ENCODE results near the gene STIP1.
A peak's percentile ranks its signal among the peaks of the same experiment; 100 is the strongest.
"Not testable (repeated sequence)": the region's sequence is repeated elsewhere in the genome, so short reads cannot be mapped to it uniquely, and the experiment has no call there.

STIP1 gene

GRCh38 chr11:64161037-64161436 lies 24.9 kb upstream of the STIP1 start:
- DNase-seq = no peak

DNA sequence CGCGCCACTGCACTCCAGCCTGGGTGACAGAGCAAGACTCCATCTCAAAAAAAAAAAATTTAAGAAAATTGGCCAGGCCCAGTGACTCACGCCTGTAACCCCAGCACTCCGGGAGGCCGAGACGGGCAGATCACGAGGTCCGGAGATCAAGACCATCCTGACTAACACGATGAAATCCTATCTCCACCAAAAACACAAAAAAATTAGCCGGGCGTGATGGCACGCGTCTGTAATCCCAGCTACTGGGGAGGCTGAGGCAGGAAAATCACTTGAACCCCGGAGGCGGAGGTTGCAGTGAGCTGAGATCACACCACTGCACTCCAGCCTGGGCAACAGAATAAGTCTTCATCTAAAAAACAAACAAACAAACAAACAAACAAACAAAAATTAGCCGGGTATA lies 23.2 kb upstream of the STIP1 start:
- not testable (repeated sequence) for DNase-seq

DNA sequence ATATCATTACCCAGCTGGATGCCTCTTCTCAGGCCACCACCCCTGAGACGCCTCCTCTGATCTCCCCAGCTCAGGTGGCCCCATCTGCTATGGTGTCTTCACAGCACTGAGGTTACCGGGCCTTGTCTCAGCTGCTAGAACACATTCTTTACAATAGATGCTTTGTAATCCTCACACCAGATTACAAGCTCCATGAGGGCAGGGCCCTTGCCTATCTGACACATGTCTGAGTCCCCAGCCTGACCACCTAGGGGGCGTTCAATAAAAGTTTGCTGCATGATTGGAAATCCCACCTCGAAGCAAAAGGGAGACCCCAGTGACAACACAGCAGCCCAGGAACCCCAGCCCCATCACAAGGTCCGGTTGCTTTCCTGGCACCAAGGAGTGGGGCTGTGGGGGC lies 22.0 kb upstream of the STIP1 start:
- no peak for DNase-seq

DNA sequence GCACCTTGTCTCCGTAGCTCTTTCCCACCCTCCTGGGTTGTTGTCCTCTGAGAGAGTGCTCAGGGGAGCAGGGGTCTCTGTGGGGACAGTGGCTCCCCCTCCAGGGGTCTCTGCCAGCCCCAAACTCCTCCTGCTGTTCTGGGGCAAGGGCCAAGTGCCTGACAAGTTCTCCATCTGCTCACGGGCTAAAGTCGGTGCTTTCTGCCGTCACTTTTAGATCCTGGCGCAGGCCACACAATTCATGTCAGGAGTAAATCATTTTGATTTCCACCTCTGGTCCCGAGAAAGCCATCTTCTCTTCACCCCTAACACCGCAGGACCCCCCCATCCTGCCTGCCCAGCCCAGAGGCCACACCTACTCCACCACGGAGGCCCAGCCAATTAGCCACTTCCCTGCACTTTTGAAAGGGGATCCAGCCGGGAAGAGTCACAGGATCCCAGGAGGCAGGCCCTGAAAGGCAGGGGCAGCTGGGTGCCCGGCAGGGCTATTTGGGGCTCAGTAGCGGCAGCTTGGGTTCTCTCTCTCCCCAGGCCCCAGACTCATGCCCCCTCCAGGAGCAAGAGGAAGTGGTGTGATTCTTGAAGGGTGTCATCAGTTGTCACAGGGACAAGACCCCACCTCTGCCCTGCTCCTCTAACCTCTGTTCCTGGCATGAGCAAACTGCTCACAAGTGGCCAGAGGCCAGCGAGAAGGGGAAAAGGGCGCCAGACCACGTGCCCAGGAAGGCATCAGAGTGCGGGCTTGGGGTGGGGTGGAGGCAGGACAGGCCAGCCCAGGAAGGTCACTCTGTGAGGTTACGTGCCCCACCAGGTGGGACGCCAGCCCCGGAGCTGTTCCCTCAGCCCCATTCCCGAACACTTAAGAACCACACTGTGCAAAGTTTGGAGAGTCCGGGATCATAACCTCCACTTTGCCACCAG lies 21.3 kb upstream of the STIP1 start:
- no peak for DNase-seq

DNA sequence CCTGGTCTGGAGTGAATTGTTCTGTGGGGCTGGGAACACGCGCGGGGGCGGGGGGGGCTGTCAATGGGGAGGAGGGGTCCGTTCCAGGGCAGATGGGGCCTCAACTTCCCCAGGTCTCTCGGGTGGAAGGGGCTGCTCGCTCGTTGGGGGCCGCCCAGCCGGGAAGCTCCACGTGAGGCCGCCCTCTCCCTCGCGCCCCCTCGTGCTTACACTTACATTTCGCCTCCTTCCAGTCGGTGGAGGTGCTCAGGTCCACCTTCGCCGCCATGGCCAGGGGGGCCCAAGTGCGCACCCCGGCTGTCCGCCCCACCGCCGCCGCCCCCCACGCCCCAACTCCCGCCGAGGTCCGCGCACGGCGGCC lies 20.5 kb upstream of the STIP1 start:
- no peak for DNase-seq

GRCh38 chr11:64165842-64166635 lies 19.9 kb upstream of the STIP1 start, which contains the start of gene MACROD1:
Gene MACROD1 (minus strand): TSS chr11:64166113. CDS start chr11:64165994, 119 bp downstream.
- DNase-seq = peak; percentile 82 to 90

DNA sequence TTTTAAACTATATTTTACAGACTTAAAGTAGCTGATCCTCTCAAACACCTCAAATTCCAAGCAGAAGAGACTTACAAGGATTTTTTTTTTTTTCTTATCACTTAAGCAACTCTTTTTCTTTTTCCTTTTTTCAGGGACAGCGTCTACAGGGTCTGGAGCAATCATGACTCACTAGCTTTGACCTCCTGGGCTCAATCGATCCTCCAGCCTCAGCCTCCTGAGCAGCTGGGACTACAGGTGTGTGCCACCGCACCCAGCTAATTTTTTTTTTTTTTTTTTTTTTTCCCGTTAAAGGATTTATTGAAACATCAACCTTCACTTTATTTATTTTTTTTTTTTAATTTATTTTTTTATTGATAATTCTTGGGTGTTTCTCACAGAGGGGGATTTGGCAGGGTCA lies 15.6 kb upstream of the STIP1 start:
- DNase-seq = no peak

DNA sequence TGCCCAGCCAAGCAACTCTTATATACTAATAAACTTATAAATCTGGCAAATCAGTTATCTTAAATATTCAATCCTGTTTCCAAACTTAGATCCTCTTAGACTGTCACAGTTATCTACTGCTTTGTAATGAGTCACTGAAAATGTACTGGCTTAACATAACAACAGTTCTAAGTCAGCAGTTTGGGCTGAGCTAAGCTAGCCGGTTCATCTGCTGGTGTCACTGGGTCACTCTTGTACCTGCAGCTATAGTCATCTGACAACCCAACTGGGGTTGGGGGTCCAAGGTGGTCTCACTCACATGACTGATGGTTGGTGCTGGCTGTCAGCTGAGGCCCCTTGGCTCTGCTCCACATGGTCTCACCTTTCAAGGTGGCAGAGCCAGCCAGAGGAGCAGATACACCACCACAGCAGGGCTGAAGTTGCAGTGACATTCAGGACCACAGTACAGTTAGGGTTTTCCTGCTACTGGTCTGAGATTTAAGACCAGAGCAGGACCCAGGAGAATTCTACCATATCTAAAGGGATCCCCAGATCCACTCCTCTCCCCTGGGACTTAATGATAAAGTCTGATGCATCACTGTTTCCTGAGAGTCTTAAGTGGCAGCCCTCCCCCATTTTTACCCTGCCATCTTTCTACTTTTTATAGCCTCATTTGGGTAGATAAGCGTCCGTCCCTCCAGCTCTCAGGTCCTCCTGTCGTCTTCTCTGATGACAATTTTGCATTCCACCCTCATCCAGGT lies 12.2 kb upstream of the STIP1 start:
- DNase-seq = no peak

- DNase-seq = no peak
These were observed 9.2 kb upstream of the STIP1 start for GRCh38 chr11:64176751-64177150.

DNA sequence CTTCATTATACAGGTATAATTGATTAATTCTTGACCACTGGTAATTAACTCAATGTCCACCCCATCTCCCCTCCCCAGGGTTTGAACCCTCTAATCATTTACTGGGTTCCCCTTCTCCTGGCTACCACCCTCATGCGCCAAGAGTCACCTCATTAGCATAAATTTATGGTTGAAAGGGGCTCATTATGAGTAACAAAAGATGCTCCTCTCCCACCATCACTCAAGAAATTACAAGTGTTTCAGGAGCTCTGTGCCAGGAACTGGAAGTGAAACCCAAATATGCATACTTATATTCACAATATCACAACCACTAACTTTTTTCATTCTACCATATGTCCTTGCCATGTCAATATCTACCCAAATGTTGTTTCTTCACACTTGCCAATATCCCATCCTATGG lies 7.8 kb upstream of the STIP1 start:
- no peak for DNase-seq

DNA sequence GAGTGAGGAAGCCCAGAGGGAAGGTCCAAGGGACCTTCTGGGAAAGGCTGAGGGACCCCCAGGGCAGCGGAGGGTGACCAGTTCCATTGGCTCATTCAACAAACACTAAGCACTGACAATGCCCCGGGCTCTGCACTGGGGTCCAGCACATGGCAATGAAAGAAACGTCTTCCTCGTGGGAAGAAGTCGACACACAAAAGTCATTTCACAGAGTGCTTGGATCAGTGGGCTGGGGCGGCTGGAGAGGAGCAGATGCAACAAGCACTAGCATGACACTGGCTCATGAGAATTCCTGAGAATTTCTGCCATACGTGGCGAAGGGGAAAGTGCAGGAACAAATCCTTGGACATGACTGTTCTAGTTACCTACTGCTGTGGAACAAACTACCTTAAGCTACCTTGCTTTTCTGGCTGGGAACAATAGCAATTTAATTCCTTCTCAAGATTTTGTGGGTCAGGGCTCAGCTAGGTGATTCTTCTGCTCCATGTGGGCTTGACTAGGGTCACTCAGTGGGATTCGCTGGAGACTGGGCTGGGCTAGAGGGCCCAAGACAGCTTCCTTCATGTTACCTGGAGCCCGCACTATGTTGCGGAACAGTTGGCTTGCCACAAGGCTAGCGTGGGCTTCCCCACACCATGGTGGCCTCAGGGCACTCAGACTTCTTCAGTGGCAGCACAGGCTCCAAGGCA lies 6.9 kb upstream of the STIP1 start:
- DNase-seq = no peak

- no peak for DNase-seq
These were observed 5.1 kb upstream of the STIP1 start for GRCh38 chr11:64180891-64181290.

- peak; percentile 87 to 89 for DNase-seq
These were observed 4.2 kb upstream of the STIP1 start for GRCh38 chr11:64181506-64182411.

GRCh38 chr11:64183890-64184289 lies 2.1 kb upstream of the STIP1 start:
- DNase-seq = no peak

- DNase-seq = peak in 1 of 2 experiments; percentile 64
These were observed 737 bp upstream of the STIP1 start for GRCh38 chr11:64185175-64185692.

- DNase-seq = no peak
These were observed 658 bp downstream of the STIP1 start for GRCh38 chr11:64186492-64187165.

- no peak for DNase-seq
These were observed 6.5 kb downstream of the STIP1 start for GRCh38 chr11:64192434-64192833.

- DNase-seq = no peak
These were observed 10.7 kb downstream of the STIP1 start for GRCh38 chr11:64196626-64197025.

DNA sequence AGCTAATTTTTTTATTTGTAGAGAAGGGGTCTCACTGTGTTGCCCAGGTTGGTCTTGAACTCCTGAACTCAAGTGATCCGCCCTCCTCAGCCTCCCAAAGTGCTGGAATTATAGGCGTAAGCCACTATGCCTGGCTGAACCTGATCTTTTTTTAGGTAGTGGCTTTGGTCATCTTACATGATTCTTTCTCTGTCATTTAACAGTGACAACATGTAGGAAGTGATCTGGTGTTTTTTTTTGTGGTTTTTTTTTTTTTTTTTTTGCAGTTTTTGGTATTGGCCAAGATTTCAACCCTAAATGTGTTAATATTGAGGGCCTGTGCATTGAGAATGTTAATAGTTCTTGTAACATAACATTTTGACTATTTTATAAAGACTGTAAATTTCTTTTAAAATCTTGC lies 12.5 kb downstream of the STIP1 start:
- no peak for DNase-seq

DNA sequence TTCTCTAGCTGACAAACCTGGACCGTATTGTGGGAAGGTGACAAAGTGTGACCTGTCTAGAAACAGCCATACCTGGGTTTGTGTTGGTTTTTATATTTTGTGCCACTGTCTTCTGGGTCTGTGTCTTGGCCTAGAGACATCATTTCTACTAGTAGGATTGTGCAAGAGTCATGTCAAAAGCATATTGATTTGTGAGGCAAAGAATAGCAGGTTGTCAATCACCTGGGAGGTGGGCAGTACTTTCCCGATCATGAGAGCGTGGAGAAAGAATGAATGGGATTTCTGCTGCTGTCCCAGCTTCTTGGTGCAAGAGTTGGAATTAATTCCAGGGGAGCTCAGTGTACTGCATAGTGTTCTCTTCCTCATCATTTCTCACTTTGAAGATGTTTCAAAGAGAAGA lies 15.6 kb downstream of the STIP1 start:
- DNase-seq = no peak

DNA sequence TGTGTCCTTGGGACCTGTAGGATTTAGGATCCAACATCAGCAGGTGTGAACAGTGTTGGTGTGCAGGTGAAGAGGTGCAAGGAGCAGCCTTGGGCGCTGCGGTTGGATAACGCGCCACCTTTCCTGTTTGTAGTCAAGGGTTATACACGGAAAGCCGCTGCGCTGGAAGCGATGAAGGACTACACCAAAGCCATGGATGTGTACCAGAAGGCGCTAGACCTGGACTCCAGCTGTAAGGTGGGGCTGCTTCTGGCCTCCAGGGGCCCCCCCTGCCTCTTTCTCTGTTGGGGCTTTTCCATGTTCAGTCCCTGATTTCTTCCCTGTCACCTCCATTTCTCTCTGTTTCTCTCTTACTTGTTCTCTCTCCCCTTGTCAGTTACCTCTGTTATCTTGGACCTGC lies 17.0 kb downstream of the STIP1 start:
- no peak for DNase-seq

All from SHP77 (cell line).